HepG2 (cell line): Measurements from ENCODE around the gene IYD. TPM values are rescaled to one million over a fixed set of nuclear protein-coding genes. Genes with fewer than 3 reads are reported as not detected.

Experiments
- ATAC-seq: fragments of 200-7000 bp; cut with Tn5 transposase; 3 replicates; pipeline ENCODE4 v1.9.1; 2020; ENCODE audit warnings: mild to moderate bottlenecking, moderate library complexity
- BruUV-seq: library from RNA; stranded (reverse); fragments of 400-500 nt; replicated peaks from 2 replicates; lab custom pipeline; 2021; lab: Mats Ljungman, UMichigan
- CTCF ChIA-PET: fragments of 300-600 bp; formaldehyde crosslinking; extraction: SDS; loops from one replicate; lab custom pipeline; 2021; ENCODE audit warnings: low total read pairs, inconsistent platforms, low intra/inter-chr PET ratio; lab: Yijun Ruan, JAX
- POLR2A ChIA-PET: fragments of 350-600 bp; sonication (Branson Sonifier 250); formaldehyde crosslinking; loops from one replicate; lab custom pipeline; 2020; ENCODE audit warnings: antibody characterized with exemption, inconsistent platforms; lab: Yijun Ruan, JAX
- DNase-seq: peaks from one replicate; pipeline ENCODE4 v3.0.0-alpha.2; 2015; ENCODE audit warnings: low spot score
- FAIRE-seq: peaks from 3 replicates; lab custom pipeline; 2011; peaks lifted over from hg19 to GRCh38; lab: Jason Lieb, UNC
- H2AFZ ChIP-seq: one replicate; pipeline ENCODE4 v1.6.1; 2011; ENCODE audit warnings: low read length, inconsistent platforms
- H3K27ac ChIP-seq: fragments of 300-600 bp; 3 replicates; pipeline ENCODE4 v1.8.0; 2011; ENCODE audit warnings: mixed run types, mild to moderate bottlenecking, mixed read lengths, low read length, inconsistent platforms; ENCODE audit not compliant: insufficient read depth; ENCODE audit errors: extremely low read length
- H3K27me3 ChIP-seq, 2 experiments: fragments of 200-600 bp in 1 of 2; 2 replicates in 1 of 2; 3 replicates in 1 of 2; pipeline versions ENCODE4 v1.6.0 to v1.8.0; 2011; ENCODE audit warnings: low read length in 2 of 2, mild to moderate bottlenecking in 2 of 2, moderate library complexity in 2 of 2, inconsistent platforms in 1 of 2; ENCODE audit not compliant: insufficient read depth in 2 of 2, control insufficient read depth in 1 of 2
- H3K36me3 ChIP-seq, 2 experiments: fragments of 200-600 bp in 1 of 2; replicated peaks in 1 of 2; 2 replicates in 1 of 2; 3 replicates in 1 of 2; pipeline versions ENCODE4 v1.5.1 to v1.8.0; 2011; ENCODE audit warnings: low read length in 2 of 2, inconsistent platforms in 1 of 2; ENCODE audit not compliant: insufficient read depth in 2 of 2, control insufficient read depth in 1 of 2
- H3K4me1 ChIP-seq: 2 replicates; pipeline ENCODE4 v1.5.1; 2012; ENCODE audit warnings: low read length, inconsistent platforms; ENCODE audit not compliant: insufficient read depth
- H3K4me2 ChIP-seq: 2 replicates; pipeline ENCODE4 v1.6.0; 2011; ENCODE audit warnings: low read depth, low read length, inconsistent platforms
- H3K4me3 ChIP-seq, 3 experiments: fragments of 200-600 bp in 1 of 3; sonication (generic), shearing (Covaris generic) in 1 of 3; replicated peaks in 1 of 3; 2 replicates each; pipeline ENCODE4 v1.5.1; 2011 to 2016; ENCODE audit warnings: low read length in 3 of 3, inconsistent platforms in 2 of 3, low read depth in 2 of 3, mild to moderate bottlenecking in 2 of 3, control low read depth in 1 of 3, mixed read lengths in 1 of 3; ENCODE audit not compliant: insufficient read depth in 1 of 3
- H3K79me2 ChIP-seq: one replicate; pipeline ENCODE4 v1.6.1; 2011; ENCODE audit warnings: low read length, inconsistent platforms; ENCODE audit not compliant: insufficient read depth
- H3K9ac ChIP-seq: 2 replicates; pipeline ENCODE4 v1.6.0; 2011; ENCODE audit warnings: mild to moderate bottlenecking, low read depth, low read length, inconsistent platforms; ENCODE audit not compliant: insufficient read depth
- H3K9me3 ChIP-seq: 2 replicates; pipeline ENCODE4 v1.5.1; 2012; ENCODE audit warnings: mild to moderate bottlenecking, low read length
- H4K20me1 ChIP-seq: 2 replicates; pipeline ENCODE4 v1.6.0; 2011; ENCODE audit warnings: inconsistent platforms, mild to moderate bottlenecking, low read length, moderate library complexity; ENCODE audit not compliant: insufficient read depth
- MAFK ChIP-seq, 2 experiments: IDR thresholded peaks in 1 of 2; conservative IDR thresholded peaks in 1 of 2; 2 replicates each; pipeline ENCODE4 v1.6.1; 2011; ENCODE audit warnings: improper control_type of control experiment in 2 of 2, low read length in 2 of 2
- MYC ChIP-seq: sonication (generic); formaldehyde crosslinking; IDR thresholded peaks from 2 replicates; pipeline ENCODE4 v1.9.0; 2021; ENCODE audit warnings: missing genetic modification reagents, borderline replicate concordance
- POLR2AphosphoS5 ChIP-seq: IDR thresholded peaks from 2 replicates; pipeline ENCODE4 v1.6.1; 2012; ENCODE audit warnings: low read depth, low read length
- ZBTB7B ChIP-seq: sonication (generic); formaldehyde crosslinking; IDR thresholded peaks from 2 replicates; pipeline ENCODE4 v1.4.0; 2020; ENCODE audit warnings: missing genetic modification reagents
- ZFP1 ChIP-seq: IDR thresholded peaks from 2 replicates; pipeline ENCODE4 v1.6.1; 2016
- ZNF333 ChIP-seq: sonication (generic); formaldehyde crosslinking; IDR thresholded peaks from 2 replicates; pipeline ENCODE4 v1.4.0; 2020; ENCODE audit warnings: mild to moderate bottlenecking, missing genetic modification reagents, borderline replicate concordance
- ZNF430 ChIP-seq: sonication (generic); formaldehyde crosslinking; IDR thresholded peaks from 2 replicates; pipeline ENCODE4 v1.9.0; 2021; ENCODE audit warnings: mild to moderate bottlenecking, missing genetic modification reagents
- ZNF550 ChIP-seq: sonication (generic); formaldehyde crosslinking; IDR thresholded peaks from 2 replicates; pipeline ENCODE4 v1.4.0; 2020; ENCODE audit warnings: mild to moderate bottlenecking, missing genetic modification reagents, borderline replicate concordance
- ZNF629 ChIP-seq: sonication (generic); formaldehyde crosslinking; conservative IDR thresholded peaks from 2 replicates; pipeline ENCODE4 v1.5.0; 2020; ENCODE audit warnings: missing genetic modification reagents
- ZSCAN29 ChIP-seq: sonication (generic); formaldehyde crosslinking; conservative IDR thresholded peaks from 2 replicates; pipeline ENCODE4 v1.4.0; 2020; ENCODE audit warnings: mild to moderate bottlenecking, missing genetic modification reagents
- WGBS: methylation state at CpG from one replicate; pipeline ENCODE4 v1.1.6; 2017; ENCODE audit warnings: low lambda C conversion rate; 5-methylcytosine and 5-hydroxymethylcytosine counted together
- in situ Hi-C: cut with HindIII; loops from 2 replicates; pipeline ENCODE4 v1.10.0; 2017; ENCODE audit warnings: low pct_unique_long_range_greater_than_20kb; ENCODE audit not compliant: extremely low pct_ligation_motif_present
- intact Hi-C: fragments of 100-400 bp; cut with micrococcal nuclease; formaldehyde crosslinking; loops from one replicate; pipeline ENCODE4 v1.10.0; 2022; ENCODE audit not compliant: unreplicated experiment
- polyA plus RNA-seq, 8 experiments: library from polyadenylated mRNA; depleted of rRNA in 3 of 8; stranded (reverse) in 7 of 8; unstranded in 1 of 8; fragments of >200 nt; fragmentation: Illumina TruSeq in 4 of 8; extraction: Trizol in 4 of 8; gene quantifications; 2 replicates each; pipeline versions ENCODE4 v1.2.1 to v1.2.3, GENCODE V29; 2011 to 2016; ENCODE audit warnings: low read depth in 4 of 8, missing spikeins in 1 of 8, mixed read lengths in 1 of 8; ENCODE audit not compliant: insufficient read depth in 1 of 8
- total RNA-seq, 5 experiments: library from RNA; depleted of rRNA; stranded (reverse); fragments of >200 nt; fragmentation: Illumina TruSeq; extraction: Trizol; gene quantifications; 2 replicates each; pipeline ENCODE4 v1.2.3, GENCODE V29; 2016; ENCODE audit warnings: low read depth in 1 of 5
- TF ChIP-seq, protein P1 (sequence below): IDR thresholded peaks from 2 replicates; pipeline ENCODE4 v1.6.1; 2016; ENCODE audit warnings: missing compliant biosample characterization, missing genetic modification reagents, borderline replicate concordance
- TF ChIP-seq, protein P2 (sequence below): sonication (generic); formaldehyde crosslinking; IDR thresholded peaks from 2 replicates; pipeline ENCODE4 v1.5.0; 2020; ENCODE audit warnings: missing genetic modification reagents
- TF ChIP-seq, protein P3 (sequence below), 2 experiments: sonication (generic) in 1 of 2; formaldehyde crosslinking in 1 of 2; IDR thresholded peaks; 2 replicates each; pipeline versions ENCODE4 v1.5.1 to v1.6.1; 2011 to 2020; ENCODE audit warnings: borderline replicate concordance in 1 of 2, low read depth in 1 of 2, low read length in 1 of 2, mild to moderate bottlenecking in 1 of 2, missing genetic modification reagents in 1 of 2, moderate library complexity in 1 of 2

The IYD gene
- total and polyA plus RNA-seq, 2 of the 13 experiments (the other 11 are each of a cell fraction or from before 2014, with no cell fraction given) = 0.01 to 0.46 TPM

DNA sequence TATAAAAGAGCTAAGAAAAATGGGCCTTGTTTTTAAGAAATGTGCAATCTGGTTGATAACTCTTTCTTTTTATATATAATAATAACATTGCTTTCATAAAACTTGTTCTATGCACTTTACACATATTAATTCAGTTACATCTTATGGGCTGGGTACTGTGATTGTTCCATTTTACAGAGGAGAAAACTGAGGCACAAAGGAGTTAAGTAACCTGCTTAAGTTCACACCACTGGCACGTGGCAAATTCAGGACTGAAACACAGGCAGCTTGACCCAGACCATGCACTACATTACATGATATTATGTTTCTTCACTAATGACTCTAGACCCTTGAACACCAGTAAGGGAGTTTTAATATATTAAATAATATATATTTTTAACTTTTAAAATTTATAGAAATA is 15.4 kb upstream of the IYD start:
- WGBS = 0% methylated on average over 1 of the region's 1 CpG
- in situ Hi-C loops = no loop called here
- DNase-seq (no peak), FAIRE-seq (no peak), ATAC-seq (no peak)
- ChIA-PET POLR2A (no interaction called here), CTCF (no interaction called here)
- Histone ChIP-seq H3K27ac (no peak overlapping the region), H3K9me3 (no peaks in the 10 kb centered on the region), H3K27me3 (no peaks in the 10 kb centered on the region), H3K4me3 (no peak overlapping the region), H3K4me2 (no peak overlapping the region), H2AFZ (no peak overlapping the region), H3K9ac (no peak overlapping the region), H3K4me1 (no peaks in the 10 kb centered on the region), H4K20me1 (no peaks in the 10 kb centered on the region), H3K36me3 (no peaks in the 10 kb centered on the region), H3K79me2 (no peaks in the 10 kb centered on the region)
- TF ChIP-seq ZNF629 (peak; percentile 61), ZFP1 (CRISPR knock-in tag) (no peak)
- intact Hi-C loops = no loop called here
- no TSS peak for BruUV-seq

DNA sequence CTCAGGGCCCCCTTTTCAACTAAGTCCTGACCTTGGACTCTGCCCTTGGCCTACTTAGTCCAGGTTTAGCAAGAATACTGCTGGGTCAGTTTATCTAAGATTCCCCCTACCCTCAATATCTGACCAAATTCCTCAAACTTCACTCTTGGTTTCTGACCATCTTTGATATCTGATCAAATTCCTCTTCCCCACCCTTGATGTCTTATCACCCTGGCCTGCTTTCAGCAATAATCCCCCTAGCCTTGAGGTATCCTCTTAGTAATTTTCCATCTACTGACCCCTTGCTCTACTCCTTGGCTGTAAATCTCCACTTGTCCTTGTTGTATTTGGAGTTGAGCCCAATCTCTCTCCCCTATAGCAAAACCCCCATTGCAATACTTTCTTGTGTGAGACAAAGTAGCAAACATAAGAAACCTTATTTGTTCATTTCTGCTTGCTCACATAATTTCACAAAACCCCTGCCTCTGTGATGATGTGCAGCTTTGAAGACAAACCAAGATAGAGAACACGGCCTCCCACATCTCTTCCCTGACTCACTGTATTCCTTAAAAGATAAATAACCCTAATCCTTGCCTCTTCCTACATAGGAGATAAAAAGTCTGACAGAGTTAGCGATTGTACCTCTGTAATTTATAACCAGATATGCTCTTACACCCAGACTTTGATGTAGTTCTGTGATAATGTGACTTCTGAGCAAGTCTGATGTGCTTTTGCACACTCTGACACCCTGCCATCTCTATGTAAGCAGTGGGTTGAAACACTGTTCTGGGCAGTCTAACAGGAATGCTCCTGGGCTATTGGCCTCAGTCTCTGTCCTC is 13.8 kb upstream of the IYD start:
- ChIA-PET POLR2A (no interaction called here), CTCF (no interaction called here)
- Histone ChIP-seq H3K4me3 (no peak overlapping the region), H3K4me2 (no peak overlapping the region), H3K36me3 (no peaks in the 10 kb centered on the region), H3K79me2 (no peaks in the 10 kb centered on the region), H3K9ac (no peak overlapping the region), H3K27me3 (no peaks in the 10 kb centered on the region), H2AFZ (no peak overlapping the region), H3K27ac (no peak overlapping the region), H4K20me1 (no peaks in the 10 kb centered on the region), H3K4me1 (no peaks in the 10 kb centered on the region), H3K9me3 (no peaks in the 10 kb centered on the region)
- DNase-seq = no peak
- FAIRE-seq = no peak
- in situ Hi-C loops = no loop called here
- intact Hi-C loops = no loop called here
- WGBS = 10% methylated on average over 2 of the region's 2 CpGs
- BruUV-seq = no TSS peak
- ATAC-seq = no peak
- TF ChIP-seq POLR2AphosphoS5 = no peak
- TF ChIP-seq ZNF550 (CRISPR knock-in tag) = no peak
- no peak for TF ChIP-seq ZBTB7B (CRISPR knock-in tag)
- TF ChIP-seq, protein P1, sequence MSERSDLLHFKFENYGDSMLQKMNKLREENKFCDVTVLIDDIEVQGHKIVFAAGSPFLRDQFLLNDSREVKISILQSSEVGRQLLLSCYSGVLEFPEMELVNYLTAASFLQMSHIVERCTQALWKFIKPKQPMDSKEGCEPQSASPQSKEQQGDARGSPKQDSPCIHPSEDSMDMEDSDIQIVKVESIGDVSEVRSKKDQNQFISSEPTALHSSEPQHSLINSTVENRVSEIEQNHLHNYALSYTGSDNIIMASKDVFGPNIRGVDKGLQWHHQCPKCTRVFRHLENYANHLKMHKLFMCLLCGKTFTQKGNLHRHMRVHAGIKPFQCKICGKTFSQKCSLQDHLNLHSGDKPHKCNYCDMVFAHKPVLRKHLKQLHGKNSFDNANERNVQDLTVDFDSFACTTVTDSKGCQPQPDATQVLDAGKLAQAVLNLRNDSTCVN = no peak
- TF ChIP-seq, protein P2, sequence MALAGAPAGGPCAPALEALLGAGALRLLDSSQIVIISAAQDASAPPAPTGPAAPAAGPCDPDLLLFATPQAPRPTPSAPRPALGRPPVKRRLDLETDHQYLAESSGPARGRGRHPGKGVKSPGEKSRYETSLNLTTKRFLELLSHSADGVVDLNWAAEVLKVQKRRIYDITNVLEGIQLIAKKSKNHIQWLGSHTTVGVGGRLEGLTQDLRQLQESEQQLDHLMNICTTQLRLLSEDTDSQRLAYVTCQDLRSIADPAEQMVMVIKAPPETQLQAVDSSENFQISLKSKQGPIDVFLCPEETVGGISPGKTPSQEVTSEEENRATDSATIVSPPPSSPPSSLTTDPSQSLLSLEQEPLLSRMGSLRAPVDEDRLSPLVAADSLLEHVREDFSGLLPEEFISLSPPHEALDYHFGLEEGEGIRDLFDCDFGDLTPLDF (CRISPR knock-in tag) = no peak
- TF ChIP-seq, protein P3, sequence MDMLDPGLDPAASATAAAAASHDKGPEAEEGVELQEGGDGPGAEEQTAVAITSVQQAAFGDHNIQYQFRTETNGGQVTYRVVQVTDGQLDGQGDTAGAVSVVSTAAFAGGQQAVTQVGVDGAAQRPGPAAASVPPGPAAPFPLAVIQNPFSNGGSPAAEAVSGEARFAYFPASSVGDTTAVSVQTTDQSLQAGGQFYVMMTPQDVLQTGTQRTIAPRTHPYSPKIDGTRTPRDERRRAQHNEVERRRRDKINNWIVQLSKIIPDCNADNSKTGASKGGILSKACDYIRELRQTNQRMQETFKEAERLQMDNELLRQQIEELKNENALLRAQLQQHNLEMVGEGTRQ (IDR thresholded peaks at IDR 0.05; ENCODE audit: low read depth, low read length) = no peak
- TF ChIP-seq, protein P3 (CRISPR knock-in tag; IDR thresholded peaks at IDR 0.05; ENCODE audit: borderline replicate concordance) = no peak
- TF ChIP-seq ZNF430 (CRISPR knock-in tag) = no peak
- no peak for TF ChIP-seq ZSCAN29 (CRISPR knock-in tag)
- TF ChIP-seq MAFK (conservative IDR thresholded peaks at IDR 0.05 in 1 of 2, IDR thresholded peaks at IDR 0.05 in 1 of 2; ENCODE audit: low read length in 2 of 2) = no peak
- no peak for TF ChIP-seq MYC (CRISPR knock-in tag)
- no peak for TF ChIP-seq ZNF333 (CRISPR knock-in tag)
